ENCODE results near the gene DDX10. TPM values are rescaled to one million over a fixed set of nuclear protein-coding genes. Genes with fewer than 3 reads are reported as not detected.

DDX10 gene
- total and polyA plus RNA-seq, 9 of the 15 experiments (the other 6 are each of a cell fraction or from before 2014, with no cell fraction given), result 33.9 to 94.6 (median 50.7) TPM

- CTCF ChIA-PET (ENCODE audit: low intra/inter-chr PET ratio), result no interaction called here
- POLR2A ChIA-PET, result interaction anchor here (1.2 kb wide), 1 partner anchor 12 kb away, joined by 3 read pairs; no protein-coding TSS in a partner anchor
- Histone ChIP-seq H3K4me3 (no peak overlapping the region), H3K27ac (ENCODE audit: extremely low read depth, low read depth, low read length) (no peak overlapping the region), H3K9me3 (replicated peaks; ENCODE audit: control insufficient read depth, insufficient read depth, low read depth, low read length) (no peaks in the 10 kb centered on the region), H2AFZ (ENCODE audit: low read depth, low read length) (no peak overlapping the region), H3K27me3 (ENCODE audit: control insufficient read depth in 2 of 2, insufficient read depth in 2 of 2, low read length in 2 of 2) (no peaks in the 10 kb centered on the region), H3K4me1 (replicated peaks in 1 of 2; ENCODE audit: control insufficient read depth in 2 of 2, insufficient read depth in 2 of 2, low read length in 2 of 2) (no peaks in the 10 kb centered on the region), H4K20me1 (replicated peaks; ENCODE audit: control insufficient read depth, insufficient read depth, low read length) (no peaks in the 10 kb centered on the region), H3K4me2 (ENCODE audit: insufficient read depth, low read length) (no peak overlapping the region), H3K9ac (ENCODE audit: insufficient read depth in 1 of 2, low read depth in 2 of 2, low read length in 2 of 2) (no peak overlapping the region), H3K36me3 (ENCODE audit: control insufficient read depth, insufficient read depth, low read length) (peaks cover 23% of the 10 kb centered on the region), H3K79me2 (ENCODE audit: control insufficient read depth, insufficient read depth, low read length) (no peaks in the 10 kb centered on the region), H3K9me1 (ENCODE audit: control insufficient read depth, insufficient read depth, low read length) (no peaks in the 10 kb centered on the region)
- in situ Hi-C loops (cut with MboI), result no loop called here
- no peak for TF ChIP-seq ZHX1 (conservative IDR thresholded peaks at IDR 0.05; ENCODE audit: low read length)
- TF ChIP-seq CSDE1 (IDR thresholded peaks at IDR 0.05), result no peak
- TF ChIP-seq, protein P1, sequence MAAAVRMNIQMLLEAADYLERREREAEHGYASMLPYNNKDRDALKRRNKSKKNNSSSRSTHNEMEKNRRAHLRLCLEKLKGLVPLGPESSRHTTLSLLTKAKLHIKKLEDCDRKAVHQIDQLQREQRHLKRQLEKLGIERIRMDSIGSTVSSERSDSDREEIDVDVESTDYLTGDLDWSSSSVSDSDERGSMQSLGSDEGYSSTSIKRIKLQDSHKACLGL (CRISPR knock-in tag; IDR thresholded peaks at IDR 0.05; ENCODE audit: borderline replicate concordance, poor library complexity, severe bottlenecking), result no peak
- no peak for TF ChIP-seq GTF2F1 (IDR thresholded peaks at IDR 0.05; ENCODE audit: low read depth, low read length)
- no peak for TF ChIP-seq YBX1 (IDR thresholded peaks at IDR 0.05)
- no peak for TF ChIP-seq SUPT5H (IDR thresholded peaks at IDR 0.05)
- ATAC-seq, result no peak
- no peak for DNase-seq (ENCODE audit: extremely low read depth in 1 of 4, low spot score in 3 of 4)
- no peak for FAIRE-seq
- WGBS (ENCODE audit: insufficient coverage, low coverage, missing lambda C conversion rate), result 61% methylated on average over 3 of the region's 3 CpGs
- intact Hi-C loops (cut with micrococcal nuclease), result no loop called here
- BruUV-seq (replicated peaks), result no TSS peak
These were observed 182.6 kb downstream of the DDX10 start for GRCh38 chr11:108847298-108847990.
